Neural progenitor cell (in vitro differentiated cells): Measurements from ENCODE around the gene TMEM131L. TPM values are rescaled to one million over a fixed set of nuclear protein-coding genes. Genes with fewer than 3 reads are reported as not detected.

Experiments used
- DNase-seq: peaks from one replicate; pipeline ENCODE4 v3.0.0-alpha.2; 2016; ENCODE audit warnings: low spot score
- H2AFZ ChIP-seq: fragments of 200-600 bp; sonication (generic); replicated peaks from 2 replicates; pipeline ENCODE4 v1.6.1; 2016; ENCODE audit warnings: antibody characterized with exemption
- H3F3A ChIP-seq: fragments of 200-600 bp; sonication (generic); 2 replicates; pipeline ENCODE4 v1.6.1; 2016; ENCODE audit warnings: antibody characterized with exemption, low read depth
- H3K27ac ChIP-seq: fragments of 200-600 bp; sonication (generic); 2 replicates; pipeline ENCODE4 v1.5.1; 2016; ENCODE audit warnings: mild to moderate bottlenecking
- H3K27me3 ChIP-seq: fragments of 200-600 bp; sonication (generic); 2 replicates; pipeline ENCODE4 v1.6.1; 2016; ENCODE audit warnings: mild to moderate bottlenecking, moderate library complexity
- H3K36me3 ChIP-seq: fragments of 200-600 bp; sonication (generic); 2 replicates; pipeline ENCODE4 v1.5.1; 2016
- H3K4me1 ChIP-seq: fragments of 200-600 bp; sonication (generic); 2 replicates; pipeline ENCODE4 v1.6.1; 2016; ENCODE audit warnings: mixed run types
- H3K4me2 ChIP-seq: fragments of 200-600 bp; sonication (generic); 2 replicates; pipeline ENCODE4 v1.6.1; 2016
- H3K4me3 ChIP-seq: fragments of 200-600 bp; sonication (generic); 2 replicates; pipeline ENCODE4 v1.5.1; 2016
- H3K79me2 ChIP-seq: fragments of 200-600 bp; sonication (generic); 2 replicates; pipeline ENCODE4 v1.6.1; 2016; ENCODE audit warnings: low read depth
- H3K9ac ChIP-seq: fragments of 200-600 bp; sonication (generic); 2 replicates; pipeline ENCODE4 v1.6.1; 2016
- H3K9me3 ChIP-seq: fragments of 200-600 bp; sonication (generic); 2 replicates; pipeline ENCODE4 v1.5.1; 2016; ENCODE audit warnings: low read depth
- H4K20me1 ChIP-seq: fragments of 200-600 bp; sonication (generic); 2 replicates; pipeline ENCODE4 v1.6.1; 2016; ENCODE audit warnings: low read depth
- H3K27ac Mint-ChIP-seq: 3 replicates; pipeline ENCODE4 v1.8.0; 2021; ENCODE audit warnings: mixed read lengths
- H3K27me3 Mint-ChIP-seq: 2 replicates; pipeline ENCODE4 v1.8.0; 2022; ENCODE audit warnings: low read depth, mild to moderate bottlenecking, inconsistent platforms, moderate library complexity, mixed read lengths; ENCODE audit not compliant: insufficient read depth
- H3K36me3 Mint-ChIP-seq: 3 replicates; pipeline ENCODE4 v1.8.0; 2021; ENCODE audit warnings: mixed read lengths
- H3K4me1 Mint-ChIP-seq: 3 replicates; pipeline ENCODE4 v1.8.0; 2021; ENCODE audit warnings: mixed read lengths
- H3K4me3 Mint-ChIP-seq: 3 replicates; pipeline ENCODE4 v1.8.0; 2021; ENCODE audit warnings: mild to moderate bottlenecking, moderate library complexity, mixed read lengths
- H3K9me3 Mint-ChIP-seq: 3 replicates; pipeline ENCODE4 v1.8.0; 2020; ENCODE audit warnings: mixed read lengths
- CTCF ChIP-seq: fragments of 200-600 bp; sonication (generic); IDR thresholded peaks from 2 replicates; pipeline ENCODE4 v1.5.1; 2017; ENCODE audit warnings: antibody characterized with exemption, mild to moderate bottlenecking
- EZH2 ChIP-seq: fragments of 200-600 bp; sonication (generic); IDR thresholded peaks from 2 replicates; pipeline ENCODE4 v1.6.1; 2017; ENCODE audit warnings: antibody characterized with exemption, mild to moderate bottlenecking, moderate library complexity
- EZH2phosphoT487 ChIP-seq: fragments of 200-600 bp; sonication (generic); IDR thresholded peaks from 2 replicates; pipeline ENCODE4 v1.6.1; 2017; ENCODE audit warnings: antibody characterized with exemption
- total RNA-seq: library from RNA; depleted of rRNA; stranded (reverse); fragments of >200 nt; gene quantifications from 2 replicates; pipeline ENCODE4 v1.2.3, GENCODE V29; 2015; ENCODE audit warnings: low replicate concordance

Gene TMEM131L
- total RNA-seq, 1 donor from 2014 or later, result 14.8 TPM

GRCh38 chr4:153622778-153623240, 156.6 kb downstream of the TMEM131L start:
- peaks cover 15% of the 10 kb centered on the region for H3K36me3 Mint-ChIP-seq
- DNase-seq, result no peak

GRCh38 chr4:153623491-153623890, 157.3 kb downstream of the TMEM131L start:
- no peak overlapping the region for H3K27ac ChIP-seq
- no peak overlapping the region for H2AFZ ChIP-seq
- H3K36me3 Mint-ChIP-seq, result peaks cover 18% of the 10 kb centered on the region
- no peak overlapping the region for H3K9ac ChIP-seq
- H3K4me3 Mint-ChIP-seq, result no peak overlapping the region
- H3F3A ChIP-seq, result peaks cover 14% of the 10 kb centered on the region
- no peaks in the 10 kb centered on the region for H3K27me3 ChIP-seq
- DNase-seq, result no peak
- H4K20me1 ChIP-seq, result peaks cover 2% of the 10 kb centered on the region
- H3K36me3 ChIP-seq, result no peaks in the 10 kb centered on the region
- H3K4me1 ChIP-seq, result peaks cover 22% of the 10 kb centered on the region
- H3K4me1 Mint-ChIP-seq, result peaks cover 17% of the 10 kb centered on the region
- H3K27ac Mint-ChIP-seq, result no peak overlapping the region
- TF ChIP-seq CTCF (no peak), EZH2phosphoT487 (no peak), EZH2 (no peak)
- no peaks in the 10 kb centered on the region for H3K9me3 ChIP-seq
- no peaks in the 10 kb centered on the region for H3K79me2 ChIP-seq
- H3K4me3 ChIP-seq, result no peak overlapping the region
- H3K27me3 Mint-ChIP-seq, result no peaks in the 10 kb centered on the region
- H3K9me3 Mint-ChIP-seq, result no peaks in the 10 kb centered on the region
- no peak overlapping the region for H3K4me2 ChIP-seq

More at GRCh38 chr4:153622778-153623240, 156.6 kb downstream of the TMEM131L start:
- H3K4me1 ChIP-seq, result peaks cover 23% of the 10 kb centered on the region
- H3K27me3 ChIP-seq, result no peaks in the 10 kb centered on the region
- no peak overlapping the region for H3K9ac ChIP-seq
- no peak overlapping the region for H3K27ac ChIP-seq
- H3F3A ChIP-seq, result peaks cover 14% of the 10 kb centered on the region
- H3K4me2 ChIP-seq, result no peak overlapping the region
- H4K20me1 ChIP-seq, result peaks cover 2% of the 10 kb centered on the region
- no peaks in the 10 kb centered on the region for H3K36me3 ChIP-seq
- no peaks in the 10 kb centered on the region for H3K9me3 ChIP-seq
- H3K9me3 Mint-ChIP-seq, result no peaks in the 10 kb centered on the region
- H3K4me1 Mint-ChIP-seq, result peaks cover 17% of the 10 kb centered on the region
- no peaks in the 10 kb centered on the region for H3K27me3 Mint-ChIP-seq
- no peak for TF ChIP-seq EZH2
- H2AFZ ChIP-seq, result no peak overlapping the region
- H3K4me3 ChIP-seq, result no peak overlapping the region
- H3K79me2 ChIP-seq, result no peaks in the 10 kb centered on the region
- H3K4me3 Mint-ChIP-seq, result no peak overlapping the region
- no peak overlapping the region for H3K27ac Mint-ChIP-seq

GRCh38 chr4:153628796-153629315, 162.7 kb downstream of the TMEM131L start:
- Histone ChIP-seq H3K27me3 (no peaks in the 10 kb centered on the region), H3K27ac (no peak overlapping the region), H3K9me3 (no peaks in the 10 kb centered on the region), H3K4me3 (no peak overlapping the region), H3K79me2 (no peaks in the 10 kb centered on the region), H3F3A (no peaks in the 10 kb centered on the region), H3K4me1 (peaks cover 3% of the 10 kb centered on the region), H2AFZ (no peak overlapping the region), H3K36me3 (no peaks in the 10 kb centered on the region), H3K4me2 (no peak overlapping the region), H4K20me1 (no peaks in the 10 kb centered on the region), H3K9ac (no peak overlapping the region)
- Mint-ChIP-seq H3K4me1 (peaks cover 16% of the 10 kb centered on the region), H3K9me3 (no peaks in the 10 kb centered on the region), H3K27ac (no peak overlapping the region), H3K27me3 (no peaks in the 10 kb centered on the region), H3K4me3 (no peak overlapping the region), H3K36me3 (peaks cover 45% of the 10 kb centered on the region)
- DNase-seq, result no peak
- TF ChIP-seq EZH2phosphoT487, result no peak
- TF ChIP-seq CTCF, result no peak
- no peak for TF ChIP-seq EZH2

GRCh38 chr4:153629776-153630175, 163.6 kb downstream of the TMEM131L start:
- TF ChIP-seq EZH2phosphoT487 (no peak), CTCF (no peak), EZH2 (no peak)
- no peak overlapping the region for H3K9ac ChIP-seq
- peaks cover 3% of the 10 kb centered on the region for H3K4me1 ChIP-seq
- no peak overlapping the region for H3K4me2 ChIP-seq
- Mint-ChIP-seq H3K9me3 (no peaks in the 10 kb centered on the region), H3K27me3 (no peaks in the 10 kb centered on the region), H3K4me3 (no peak overlapping the region), H3K4me1 (peaks cover 16% of the 10 kb centered on the region), H3K27ac (peak overlapping the region; percentile 1), H3K36me3 (peaks cover 43% of the 10 kb centered on the region)
- no peaks in the 10 kb centered on the region for H3K79me2 ChIP-seq
- no peak overlapping the region for H2AFZ ChIP-seq
- no peaks in the 10 kb centered on the region for H3F3A ChIP-seq
- no peaks in the 10 kb centered on the region for H3K36me3 ChIP-seq
- no peaks in the 10 kb centered on the region for H3K27me3 ChIP-seq
- no peak for DNase-seq
- H4K20me1 ChIP-seq, result no peaks in the 10 kb centered on the region
- no peaks in the 10 kb centered on the region for H3K9me3 ChIP-seq
- H3K4me3 ChIP-seq, result no peak overlapping the region
- no peak overlapping the region for H3K27ac ChIP-seq
